Subcutaneous adipose tissue (tissue), 4 donors: ENCODE data around the gene ASAP2. TPM values are rescaled to one million over a fixed set of nuclear protein-coding genes. Genes with fewer than 3 reads are reported as not detected.

Experiments used
- CTCF ChIP-seq: fragments of 450-650 bp; IDR thresholded peaks from one replicate; pipeline ENCODE4 v1.5.1; 2016; ENCODE audit warnings: low read depth, mild to moderate bottlenecking, control low read depth, antibody characterized with exemption, moderate library complexity
- total RNA-seq, 4 donors: library from RNA; depleted of rRNA; stranded (reverse); fragments of >200 nt; gene quantifications; one replicate each; pipeline ENCODE4 v1.1.0, GENCODE V29; 2016

The ASAP2 gene
- total RNA-seq = 10 to 100 TPM; 25.2 to 44.3 (median 33.8) TPM

GRCh38 chr2:9205963-9206948, at the start of gene ASAP2:
Gene ASAP2, plus strand, starts transcription at chr2:9206812. Its CDS starts 293 bp downstream, at chr2:9207105.
- no peak for TF ChIP-seq CTCF

- no peak for TF ChIP-seq CTCF
Measured at GRCh38 chr2:9158786-9159779, 47.5 kb upstream of the ASAP2 start.

- TF ChIP-seq CTCF = no peak
Measured at GRCh38 chr2:9160732-9161131, 45.9 kb upstream of the ASAP2 start.

- no peak for TF ChIP-seq CTCF
Measured at GRCh38 chr2:9162841-9163240, 43.8 kb upstream of the ASAP2 start.

GRCh38 chr2:9163306-9164111, 43.1 kb upstream of the ASAP2 start:
- no peak for TF ChIP-seq CTCF

- no peak for TF ChIP-seq CTCF
Measured at GRCh38 chr2:9164112-9164608, 42.5 kb upstream of the ASAP2 start.
